Sigmoid colon (tissue), 7 donors: ENCODE data around the gene UCN2. TPM values are rescaled to one million over a fixed set of nuclear protein-coding genes. Genes with fewer than 3 reads are reported as not detected.
"Not testable (repeated sequence)": the region's sequence is repeated elsewhere in the genome, so short reads cannot be mapped to it uniquely, and the experiment has no call there.

Experiments used
- DNase-seq: peaks from one replicate; pipeline ENCODE4 v3.0.0-alpha.2; 2019
- H3K27ac ChIP-seq, 4 donors: fragments of 200-600 bp; sonication (generic); one replicate each; pipeline ENCODE4 v1.5.1; 2016 to 2019; ENCODE audit warnings: mild to moderate bottlenecking in 1 of 4
- H3K27me3 ChIP-seq, 3 donors: fragments of 200-600 bp; sonication (generic); one replicate each; pipeline ENCODE4 v1.5.1; 2019; ENCODE audit warnings: mild to moderate bottlenecking in 1 of 3
- H3K36me3 ChIP-seq, 4 donors: fragments of 200-600 bp; sonication (generic); one replicate each; pipeline ENCODE4 v1.5.1; 2016 to 2019
- H3K4me1 ChIP-seq, 4 donors: fragments of 200-600 bp; sonication (generic); one replicate each; pipeline ENCODE4 v1.5.1; 2017 to 2019
- H3K4me3 ChIP-seq, 4 donors: fragments of 200-600 bp; sonication (generic); one replicate each; pipeline ENCODE4 v1.5.1; 2017 to 2019; ENCODE audit warnings: mild to moderate bottlenecking in 2 of 4, moderate library complexity in 1 of 4
- H3K9me3 ChIP-seq, 4 donors: fragments of 200-600 bp in 3 of 4; sonication (generic) in 3 of 4; one replicate each; pipeline versions ENCODE4 v1.5.1 to v1.6.1; 2013 to 2019
- CTCF ChIP-seq, 4 experiments: fragments of 450-650 bp in 3 of 4; fragments of 200-600 bp in 1 of 4; IDR thresholded peaks; one replicate each; pipeline ENCODE4 v1.5.1; 2016 to 2019; ENCODE audit warnings: antibody characterized with exemption in 4 of 4, mild to moderate bottlenecking in 3 of 4, moderate library complexity in 2 of 4
- EP300 ChIP-seq, 4 donors: sonication (generic); formaldehyde crosslinking; IDR thresholded peaks; one replicate each; pipeline ENCODE4 v1.6.1; 2017; ENCODE audit warnings: antibody characterized with exemption in 4 of 4
- POLR2A ChIP-seq, 2 donors: fragments of 450-650 bp; IDR thresholded peaks; one replicate each; pipeline ENCODE4 v1.6.1; 2016; ENCODE audit warnings: antibody characterized with exemption in 2 of 2, mild to moderate bottlenecking in 2 of 2, moderate library complexity in 2 of 2
- POLR2AphosphoS5 ChIP-seq, 4 donors: sonication (generic); formaldehyde crosslinking; IDR thresholded peaks; one replicate each; pipeline ENCODE4 v1.6.1; 2017; ENCODE audit warnings: antibody characterized with exemption in 4 of 4
- WGBS, 2 donors: extraction: QIAGEN DNeasy Blood & Tissue Kit; methylation state at CpG; one replicate each; pipeline ENCODE4 v1.1.7; 2013; 5-methylcytosine and 5-hydroxymethylcytosine counted together
- intact Hi-C: fragments of 100-400 bp; cut with DNase I; formaldehyde crosslinking; loops from one replicate; pipeline ENCODE4 v1.15.1; 2023
- polyA plus RNA-seq, 3 donors: library from polyadenylated mRNA; stranded (reverse); fragments of 200-250 nt; gene quantifications; one replicate each; pipeline ENCODE4 v1.2.3, GENCODE V29; 2013
- total RNA-seq, 4 donors: library from RNA; depleted of rRNA; stranded (reverse); fragments of >200 nt; gene quantifications; one replicate each; pipeline ENCODE4 v1.1.0, GENCODE V29; 2016
- donor health status: healthy with polysubstance abuse.
- donor health status: Bipolar disorder and iron deficiency.
- donor health status: healthy.

The UCN2 gene
- total and polyA plus RNA-seq, 7 donors: 0.10 TPM; not detected in 6

DNA sequence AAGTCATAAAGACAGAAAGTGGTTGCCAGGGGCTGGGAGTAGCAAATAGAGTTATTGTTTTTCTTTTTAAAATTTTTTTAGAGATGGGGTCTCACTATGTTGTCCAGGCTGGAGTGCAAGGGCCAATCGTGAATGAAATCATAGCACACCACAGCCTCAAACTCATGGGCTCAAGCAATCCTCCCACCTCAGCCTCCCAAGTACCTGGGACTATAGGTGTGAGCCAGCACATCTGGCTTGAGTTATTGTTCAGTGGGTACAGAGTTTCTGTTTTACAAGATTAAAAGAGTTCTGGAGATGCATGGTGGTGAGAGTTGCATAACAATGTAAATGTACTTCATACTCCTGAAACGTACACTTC, 30.6 kb downstream of the UCN2 start:
- intact Hi-C loops: no loop called here
- peaks cover 0 to 32% (median 2%) of the 10 kb centered on the region in 4 donors for H3K36me3 ChIP-seq
- H3K9me3 ChIP-seq: no peaks in the 10 kb centered on the region
- no peaks in the 10 kb centered on the region for H3K4me1 ChIP-seq
- no peaks in the 10 kb centered on the region for H3K27me3 ChIP-seq
- H3K4me3 ChIP-seq: no peak overlapping the region
- TF ChIP-seq POLR2A (IDR thresholded peaks at IDR 0.05) (no peak), CTCF (IDR thresholded peaks at IDR 0.05) (no peak), POLR2AphosphoS5 (IDR thresholded peaks at IDR 0.05) (no peak), EP300 (IDR thresholded peaks at IDR 0.05) (no peak)
- no peak for DNase-seq
- no peak overlapping the region for H3K27ac ChIP-seq
- WGBS, 2 donors: 84 to 89% methylated on average over 2 of the region's 2 CpGs

DNA sequence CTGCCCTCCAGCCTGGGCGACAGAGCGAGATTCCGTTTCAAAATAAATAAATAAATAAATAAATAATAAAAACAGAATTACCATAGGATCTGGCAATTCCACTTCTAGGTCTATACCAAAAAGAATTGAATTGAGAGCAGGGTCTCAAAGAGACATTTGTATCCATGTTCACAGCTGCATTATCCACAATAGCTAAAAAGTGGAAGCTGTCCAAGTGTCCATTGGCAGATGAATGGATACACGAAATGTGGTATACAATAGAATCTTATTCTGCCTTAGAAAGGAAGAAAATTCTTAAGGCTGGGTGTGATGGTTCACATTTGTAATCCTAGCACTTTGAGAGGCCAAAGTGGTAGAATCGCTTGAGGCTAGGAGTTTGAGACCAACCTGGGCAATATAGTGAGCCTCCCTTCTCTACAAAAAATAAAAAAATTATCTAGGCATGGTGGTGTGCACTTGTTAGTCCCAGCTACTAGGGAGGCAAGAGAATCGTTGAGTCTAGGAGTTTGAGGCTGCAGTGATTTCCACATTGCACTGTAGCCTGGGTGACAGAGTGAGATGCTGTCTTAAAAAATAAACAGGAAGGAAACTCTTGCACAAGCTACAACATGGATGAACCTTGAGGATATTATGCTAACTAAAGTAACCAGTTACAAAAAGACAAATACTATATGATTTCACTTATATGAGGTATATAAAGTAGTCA, 31.2 kb downstream of the UCN2 start:
- TF ChIP-seq EP300 (IDR thresholded peaks at IDR 0.05) (no peak), CTCF (IDR thresholded peaks at IDR 0.05) (no peak), POLR2AphosphoS5 (IDR thresholded peaks at IDR 0.05) (no peak), POLR2A (IDR thresholded peaks at IDR 0.05) (no peak)
- Histone ChIP-seq H3K4me1 (no peaks in the 10 kb centered on the region), H3K27me3 (no peaks in the 10 kb centered on the region), H3K36me3 (peaks cover 0 to 29% (median 2%) of the 10 kb centered on the region in 4 donors), H3K9me3 (no peaks in the 10 kb centered on the region), H3K27ac (no peak overlapping the region), H3K4me3 (no peak overlapping the region)
- DNase-seq: no peak
- intact Hi-C loops: no loop called here
- 89 to 92% methylated on average over 6 of the region's 6 CpGs for WGBS, 2 donors

DNA sequence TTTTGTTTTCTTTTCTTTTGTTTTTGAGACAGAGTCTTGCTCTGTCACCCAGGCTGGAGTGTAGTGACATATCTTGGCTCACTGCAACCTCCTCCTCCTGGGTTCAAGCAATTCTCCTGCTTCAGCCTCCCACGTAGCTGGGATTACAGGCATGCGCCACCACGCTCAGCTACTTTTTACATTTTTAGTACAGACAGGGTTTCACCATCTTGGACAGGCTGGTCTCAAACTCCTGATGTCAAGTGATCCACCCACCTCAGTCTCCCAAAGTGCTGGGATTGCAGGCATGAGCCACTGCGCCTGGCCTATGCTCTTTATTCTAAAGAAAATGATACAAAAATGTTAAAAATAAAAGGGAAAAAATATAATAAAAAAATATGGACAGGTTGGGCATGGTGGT, 32.9 kb downstream of the UCN2 start:
- H3K27ac ChIP-seq, H3K9me3 ChIP-seq, intact Hi-C loops, DNase-seq, H3K27me3 ChIP-seq, H3K4me3 ChIP-seq, H3K4me1 ChIP-seq: not testable (repeated sequence)
- whole genome bisulfite sequencing, 2 donors: 96% methylated on average over 4 of the region's 4 CpGs
- H3K36me3 ChIP-seq: peaks cover 0 to 22% (median 0%) of the 10 kb centered on the region in 4 donors

DNA sequence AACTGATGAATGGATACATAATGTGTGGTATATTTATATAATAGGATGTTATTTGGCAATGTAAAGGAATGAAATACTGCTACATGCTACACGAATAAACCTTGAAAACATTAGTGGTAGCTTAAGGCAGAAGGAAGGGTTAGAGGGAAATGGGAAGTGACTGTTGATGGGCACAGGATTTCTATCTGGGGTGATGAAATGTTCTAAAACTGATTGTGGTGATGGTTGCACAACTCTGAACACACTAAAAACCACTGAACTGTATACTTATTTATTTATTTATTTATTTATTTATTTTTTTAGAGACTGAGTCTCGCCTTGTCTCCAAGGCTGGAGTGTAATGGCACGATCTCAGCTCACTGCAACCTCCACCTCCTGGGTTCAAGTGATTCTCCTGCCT, 34.8 kb downstream of the UCN2 start:
- H3K4me1 ChIP-seq: no peaks in the 10 kb centered on the region
- DNase-seq: no peak
- no peaks in the 10 kb centered on the region for H3K9me3 ChIP-seq
- no peak overlapping the region for H3K27ac ChIP-seq
- intact Hi-C loops: no loop called here
- H3K27me3 ChIP-seq: no peaks in the 10 kb centered on the region
- WGBS, 2 donors: 87 to 91% methylated on average over 3 of the region's 3 CpGs
- peak in 1 of 4 donors; percentile 7 for TF ChIP-seq POLR2AphosphoS5 (IDR thresholded peaks at IDR 0.05)
- no peak for TF ChIP-seq EP300 (IDR thresholded peaks at IDR 0.05)
- no peak for TF ChIP-seq CTCF (IDR thresholded peaks at IDR 0.05)
- no peak for TF ChIP-seq POLR2A (IDR thresholded peaks at IDR 0.05)
- H3K4me3 ChIP-seq: no peak overlapping the region
- peaks cover 0 to 4% (median 0%) of the 10 kb centered on the region in 4 donors for H3K36me3 ChIP-seq

DNA sequence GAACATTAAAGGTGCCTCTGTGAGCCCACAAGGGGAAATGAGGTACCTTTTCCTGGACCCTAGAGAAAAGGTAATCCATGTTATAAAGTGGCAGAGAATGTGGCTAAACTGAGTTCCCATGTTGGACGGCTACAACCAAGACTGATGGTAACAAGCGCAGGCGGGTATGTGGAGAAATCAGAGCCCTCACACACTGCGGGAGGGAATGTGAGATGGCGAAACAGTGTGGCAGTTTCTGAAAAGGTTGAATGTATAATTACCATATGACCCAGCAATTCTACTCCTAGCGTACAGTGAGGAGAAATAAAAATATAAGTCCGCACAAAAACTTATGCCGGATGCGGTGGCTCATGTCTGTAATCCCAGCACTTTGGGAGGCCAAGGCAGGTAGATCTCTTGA, 35.5 kb downstream of the UCN2 start:
- H3K27me3 ChIP-seq: no peaks in the 10 kb centered on the region
- WGBS, 2 donors: 92 to 93% methylated on average over 9 of the region's 9 CpGs
- DNase-seq: no peak
- H3K36me3 ChIP-seq: no peaks in the 10 kb centered on the region
- intact Hi-C loops: no loop called here
- H3K4me1 ChIP-seq: no peaks in the 10 kb centered on the region
- no peak overlapping the region for H3K4me3 ChIP-seq
- H3K9me3 ChIP-seq: no peaks in the 10 kb centered on the region
- H3K27ac ChIP-seq: no peak overlapping the region
- no peak for TF ChIP-seq CTCF (IDR thresholded peaks at IDR 0.05)
